Stimulated activated CD8-positive, alpha-beta memory T cell treated with anti-CD3 and anti-CD28 coated beads, Interleukin-2, amount 100 ng/mL, for 1 hour (primary cell): ENCODE measurements around the gene SLC37A2.

Experiments
- DNase-seq, 2 donors: peaks; one replicate each; pipeline ENCODE4 v3.0.0-alpha.2; 2020; ENCODE audit warnings: low read depth in 2 of 2

The SLC37A2 gene

GRCh38 chr11:125071435-125071834 lies 8.3 kb downstream of the SLC37A2 start:
- no peak for DNase-seq

DNA sequence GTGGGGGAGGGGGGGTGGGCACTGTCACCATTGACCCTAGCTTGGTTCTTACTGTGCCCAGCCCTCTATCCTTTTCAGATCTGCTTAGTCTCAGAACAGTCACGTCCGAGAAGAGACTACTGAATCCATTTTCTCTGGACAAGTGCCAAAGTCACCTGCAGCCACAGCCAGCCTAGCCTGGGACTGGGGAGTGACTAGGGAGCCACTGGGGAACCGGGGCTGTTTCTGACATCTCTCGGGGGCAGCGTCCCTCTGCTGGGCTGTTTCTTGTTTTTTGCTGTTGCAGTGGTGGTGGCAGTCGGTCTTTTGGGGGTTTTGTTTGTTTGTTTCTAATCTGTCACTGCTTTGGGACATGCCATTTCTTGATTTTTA lies 8.7 kb downstream of the SLC37A2 start:
- no peak for DNase-seq

- DNase-seq, result no peak
These were observed 9.3 kb downstream of the SLC37A2 start for GRCh38 chr11:125072218-125072960.

GRCh38 chr11:125072961-125073590 lies 10.0 kb downstream of the SLC37A2 start:
- no peak for DNase-seq

DNA sequence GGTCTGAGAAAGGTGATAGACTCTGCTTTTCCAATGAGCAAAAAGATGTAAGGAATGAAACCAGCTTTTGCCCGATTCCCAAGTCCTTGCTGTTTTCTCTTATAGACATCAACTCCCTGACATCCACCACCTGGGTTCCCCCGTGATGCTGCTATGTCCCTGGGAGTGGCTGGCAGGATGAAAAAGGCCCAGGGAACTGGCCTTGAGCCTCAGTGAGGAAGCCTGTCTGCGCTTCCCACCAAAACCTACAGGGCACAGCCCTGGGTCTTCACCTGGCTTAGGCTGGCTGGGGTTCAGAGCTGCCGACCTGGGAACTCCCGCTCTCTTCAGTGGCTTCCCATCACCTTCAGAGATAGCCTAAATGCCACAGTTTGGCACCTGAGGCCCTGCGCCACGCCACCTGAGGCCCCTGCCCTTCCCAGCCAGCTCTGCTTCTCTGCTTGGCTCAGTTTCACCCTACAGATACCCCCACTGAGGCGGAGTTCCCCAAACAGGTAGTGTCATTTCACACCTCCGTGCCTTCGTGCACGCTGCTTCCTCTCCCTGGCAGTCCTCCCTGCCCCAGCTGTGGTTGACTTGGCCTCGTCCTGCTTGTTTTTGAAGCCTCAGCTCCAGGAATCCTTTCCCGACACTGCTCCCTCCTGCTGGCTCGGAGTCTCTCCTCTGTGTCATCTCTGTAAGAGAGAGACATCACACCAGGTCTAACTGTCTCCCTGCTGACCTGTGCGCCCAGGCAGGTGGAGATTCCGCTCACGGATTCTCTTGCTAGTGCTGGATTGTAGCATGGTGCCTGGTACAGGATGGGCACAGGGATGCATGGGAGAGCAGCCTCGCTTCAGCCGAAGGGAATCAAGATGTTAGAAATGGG lies 10.7 kb downstream of the SLC37A2 start:
- DNase-seq, result no peak

GRCh38 chr11:125074511-125075241 lies 11.6 kb downstream of the SLC37A2 start:
- DNase-seq, result no peak

DNA sequence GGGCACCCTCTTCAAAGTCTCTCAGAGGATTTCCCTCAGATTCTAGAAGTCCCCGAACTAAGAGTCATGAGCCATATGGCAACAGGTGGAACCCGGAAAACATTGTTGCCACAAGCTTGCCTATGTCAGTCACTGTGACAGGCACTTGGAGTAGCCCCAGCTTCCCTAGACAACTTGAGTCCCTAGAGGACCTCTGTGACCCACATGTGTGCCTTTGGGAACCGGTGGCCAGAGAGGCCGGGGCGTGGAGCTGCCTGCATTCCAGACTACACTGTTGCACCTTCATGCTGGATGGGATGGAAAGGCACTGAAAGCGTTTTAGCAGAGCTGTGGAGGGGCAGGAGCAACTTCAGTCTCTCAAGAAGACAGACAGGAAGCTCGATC lies 12.1 kb downstream of the SLC37A2 start:
- no peak for DNase-seq

- DNase-seq, result no peak
These were observed 12.8 kb downstream of the SLC37A2 start for GRCh38 chr11:125075900-125076317.

- DNase-seq, result no peak
These were observed 13.4 kb downstream of the SLC37A2 start for GRCh38 chr11:125076378-125076945.

GRCh38 chr11:125078016-125078415 lies 14.9 kb downstream of the SLC37A2 start:
- no peak for DNase-seq

GRCh38 chr11:125078516-125079140 lies 15.5 kb downstream of the SLC37A2 start:
- no peak for DNase-seq

GRCh38 chr11:125079151-125079877 lies 16.2 kb downstream of the SLC37A2 start:
- DNase-seq, result no peak

DNA sequence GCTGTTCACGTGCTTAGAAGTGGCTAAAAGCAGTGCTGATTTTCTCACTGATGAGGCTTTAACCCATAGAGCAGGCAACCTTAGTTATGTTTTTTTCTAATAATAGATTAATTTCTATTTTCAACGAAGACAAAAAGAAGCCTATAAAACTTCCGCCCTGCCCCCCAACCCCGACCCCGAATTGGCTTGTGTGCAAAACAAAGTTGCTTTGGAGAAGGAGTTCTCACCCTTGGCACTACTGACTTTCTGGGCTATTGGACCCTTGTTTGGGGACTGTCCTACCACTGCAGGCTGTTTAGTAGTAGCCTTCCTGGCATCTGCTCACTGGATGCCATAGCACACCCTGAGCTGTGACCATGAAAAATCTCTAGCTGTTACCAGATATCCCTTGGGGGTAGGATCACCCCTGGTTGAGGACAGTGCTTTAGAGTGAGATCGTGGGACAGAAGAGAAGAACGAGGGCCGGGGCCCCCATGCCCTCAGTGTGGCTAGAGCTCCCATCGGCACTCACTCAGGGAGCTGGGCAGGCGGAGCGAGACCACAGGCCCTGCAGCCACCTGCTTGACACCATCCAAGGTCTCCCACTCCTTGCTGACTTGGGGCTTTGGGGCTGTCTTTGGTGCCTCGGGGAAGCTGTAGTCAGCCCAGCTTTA lies 16.9 kb downstream of the SLC37A2 start:
- DNase-seq, result no peak

DNA sequence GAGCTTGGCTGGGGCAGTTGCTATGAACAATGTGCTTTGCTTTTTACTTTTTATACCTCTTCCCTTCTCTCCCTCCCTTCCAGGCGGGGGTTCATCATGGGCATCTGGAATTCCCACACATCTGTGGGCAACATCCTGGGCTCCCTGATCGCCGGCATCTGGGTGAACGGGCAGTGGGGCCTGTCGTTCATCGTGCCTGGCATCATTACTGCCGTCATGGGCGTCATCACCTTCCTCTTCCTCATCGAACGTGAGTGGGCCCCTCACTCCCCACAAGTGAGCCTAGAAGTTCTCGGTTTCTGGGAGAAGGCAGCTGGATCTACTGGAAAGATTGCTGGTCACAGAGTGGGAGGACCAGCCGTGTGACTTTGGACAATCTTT lies 17.4 kb downstream of the SLC37A2 start:
- no peak for DNase-seq

GRCh38 chr11:125081098-125081798 lies 18.1 kb downstream of the SLC37A2 start:
- DNase-seq, result no peak

DNA sequence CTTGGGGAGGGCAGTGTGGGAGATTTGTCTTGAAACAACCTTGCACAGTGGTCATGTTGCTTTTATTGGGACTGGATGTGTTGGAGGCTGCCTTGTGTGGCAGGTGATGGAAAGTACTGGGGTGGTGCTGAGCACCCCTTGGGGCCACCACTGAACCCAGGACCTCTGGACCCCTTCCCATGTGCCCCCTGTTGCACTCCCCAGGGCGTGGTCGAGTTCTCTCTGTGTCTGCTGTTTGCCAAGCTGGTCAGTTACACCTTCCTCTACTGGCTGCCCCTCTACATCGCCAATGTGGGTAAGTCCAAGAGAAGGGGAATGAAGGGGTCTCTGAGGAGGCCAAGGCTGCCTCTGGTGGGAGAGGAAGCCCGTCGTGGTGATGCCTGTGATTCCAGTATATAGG lies 18.9 kb downstream of the SLC37A2 start:
- no peak for DNase-seq

DNA sequence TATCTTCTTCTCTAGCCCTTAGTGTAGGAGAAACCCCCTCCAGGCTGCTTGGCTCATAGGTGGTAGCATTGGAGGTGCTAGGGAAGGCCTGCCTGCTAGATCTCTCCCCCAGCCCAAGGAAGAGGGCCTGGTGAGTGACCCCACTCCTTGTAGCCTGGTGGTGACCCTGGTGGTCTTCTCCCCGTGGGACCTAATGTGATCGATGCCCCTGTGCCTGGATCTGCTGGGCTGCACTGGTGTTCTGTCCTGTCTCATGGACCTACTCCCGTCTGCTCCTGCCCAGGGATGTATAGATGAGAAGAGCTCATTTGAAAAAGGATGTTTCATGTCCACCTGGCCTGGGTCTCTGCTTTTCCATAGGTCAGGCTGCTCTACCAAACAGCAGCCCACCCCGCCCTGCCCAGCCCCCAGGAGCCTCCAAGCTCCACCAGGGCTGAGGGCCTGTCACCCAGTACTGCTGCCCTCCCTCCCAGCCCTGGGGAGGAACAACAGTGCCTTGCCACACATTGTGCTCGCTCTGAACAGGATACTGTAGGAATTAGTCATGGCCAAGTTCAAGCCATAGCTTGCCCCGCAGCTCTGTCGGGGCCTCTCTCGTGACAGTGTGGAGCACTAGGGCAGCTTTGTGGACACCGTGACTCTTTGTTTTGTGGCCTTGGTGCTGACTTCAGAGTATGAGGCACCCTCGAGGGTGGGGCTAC lies 19.7 kb downstream of the SLC37A2 start:
- DNase-seq, result no peak

- no peak for DNase-seq
These were observed 20.4 kb downstream of the SLC37A2 start for GRCh38 chr11:125083312-125084056.
